ENCODE results near the gene FAM135A.

DNA sequence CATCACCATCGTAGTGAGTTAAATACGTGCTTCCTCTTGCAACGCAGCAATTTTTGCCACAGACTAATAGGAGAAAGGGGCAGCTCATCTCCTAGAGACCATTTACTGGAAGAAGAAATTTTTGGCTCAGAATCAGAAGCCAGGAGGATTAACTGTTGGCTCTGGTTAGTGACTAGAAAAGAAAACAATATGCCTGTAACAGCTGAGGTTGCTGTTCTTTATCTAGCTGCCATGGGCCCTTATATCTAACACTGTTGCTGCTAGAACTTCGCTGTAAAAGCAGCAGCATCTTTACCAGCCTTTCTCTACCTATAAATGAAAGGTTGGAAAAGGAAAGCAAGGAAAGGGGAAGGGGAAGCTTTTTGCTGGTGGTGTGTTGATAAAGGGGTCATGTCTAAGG is 65.9 kb downstream of the FAM135A start:
- TF ChIP-seq, protein P1, sequence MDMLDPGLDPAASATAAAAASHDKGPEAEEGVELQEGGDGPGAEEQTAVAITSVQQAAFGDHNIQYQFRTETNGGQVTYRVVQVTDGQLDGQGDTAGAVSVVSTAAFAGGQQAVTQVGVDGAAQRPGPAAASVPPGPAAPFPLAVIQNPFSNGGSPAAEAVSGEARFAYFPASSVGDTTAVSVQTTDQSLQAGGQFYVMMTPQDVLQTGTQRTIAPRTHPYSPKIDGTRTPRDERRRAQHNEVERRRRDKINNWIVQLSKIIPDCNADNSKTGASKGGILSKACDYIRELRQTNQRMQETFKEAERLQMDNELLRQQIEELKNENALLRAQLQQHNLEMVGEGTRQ (IDR thresholded peaks at IDR 0.05; ENCODE audit: low read length), result no peak
- no peak for TF ChIP-seq SRF (IDR thresholded peaks at IDR 0.05; ENCODE audit: low read depth, low read length)
- TF ChIP-seq POLR2A (IDR thresholded peaks at IDR 0.05; ENCODE audit: control extremely low read depth in 1 of 2, low read depth in 2 of 2, low read length in 2 of 2), result no peak
- TF ChIP-seq RFX5 (IDR thresholded peaks at IDR 0.05; ENCODE audit: borderline replicate concordance, low read depth, low read length), result no peak
- no peak for TF ChIP-seq SP2 (IDR thresholded peaks at IDR 0.05; ENCODE audit: low read length)
- TF ChIP-seq, protein P2, sequence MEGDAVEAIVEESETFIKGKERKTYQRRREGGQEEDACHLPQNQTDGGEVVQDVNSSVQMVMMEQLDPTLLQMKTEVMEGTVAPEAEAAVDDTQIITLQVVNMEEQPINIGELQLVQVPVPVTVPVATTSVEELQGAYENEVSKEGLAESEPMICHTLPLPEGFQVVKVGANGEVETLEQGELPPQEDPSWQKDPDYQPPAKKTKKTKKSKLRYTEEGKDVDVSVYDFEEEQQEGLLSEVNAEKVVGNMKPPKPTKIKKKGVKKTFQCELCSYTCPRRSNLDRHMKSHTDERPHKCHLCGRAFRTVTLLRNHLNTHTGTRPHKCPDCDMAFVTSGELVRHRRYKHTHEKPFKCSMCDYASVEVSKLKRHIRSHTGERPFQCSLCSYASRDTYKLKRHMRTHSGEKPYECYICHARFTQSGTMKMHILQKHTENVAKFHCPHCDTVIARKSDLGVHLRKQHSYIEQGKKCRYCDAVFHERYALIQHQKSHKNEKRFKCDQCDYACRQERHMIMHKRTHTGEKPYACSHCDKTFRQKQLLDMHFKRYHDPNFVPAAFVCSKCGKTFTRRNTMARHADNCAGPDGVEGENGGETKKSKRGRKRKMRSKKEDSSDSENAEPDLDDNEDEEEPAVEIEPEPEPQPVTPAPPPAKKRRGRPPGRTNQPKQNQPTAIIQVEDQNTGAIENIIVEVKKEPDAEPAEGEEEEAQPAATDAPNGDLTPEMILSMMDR (IDR thresholded peaks at IDR 0.05; ENCODE audit: control extremely low read depth in 1 of 3, insufficient read depth in 1 of 3, low read depth in 1 of 3, low read length in 3 of 3), result no peak
- TF ChIP-seq ASH2L (IDR thresholded peaks at IDR 0.05; ENCODE audit: low read length), result no peak
- TF ChIP-seq CREB1 (IDR thresholded peaks at IDR 0.05), result no peak
- no peak for TF ChIP-seq CEBPB (IDR thresholded peaks at IDR 0.05; ENCODE audit: low read depth, low read length)
- TF ChIP-seq TAF1 (IDR thresholded peaks at IDR 0.05; ENCODE audit: low read depth, low read length), result no peak

Data from H1 (cell line).